Measurements from ENCODE around the gene FAXDC2. TPM values are rescaled to one million over a fixed set of nuclear protein-coding genes. Genes with fewer than 3 reads are reported as not detected.

FAXDC2 gene
- total RNA-seq, 1 donor from 2014 or later: 79.0 TPM

DNA sequence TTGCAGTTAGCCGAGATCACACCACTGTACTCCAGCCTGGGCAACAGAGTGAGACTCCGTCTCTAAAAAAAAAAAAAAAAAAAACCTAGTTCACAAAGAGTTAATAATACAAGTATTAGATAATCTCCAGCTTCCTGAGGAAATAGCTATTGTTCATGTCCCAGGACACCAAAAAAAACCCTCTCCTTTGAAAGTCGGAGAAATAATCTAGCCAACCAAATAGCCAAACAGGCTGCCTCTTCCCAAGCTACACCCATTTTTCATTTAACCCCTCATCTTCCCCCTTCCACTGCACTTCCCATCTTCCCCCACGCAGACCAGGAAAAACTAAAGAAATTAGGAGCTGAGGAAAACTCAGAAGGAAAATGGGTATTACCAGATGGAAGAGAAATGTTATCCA lies 31.6 kb upstream of the FAXDC2 start:
- DNase-seq: no peak

DNA sequence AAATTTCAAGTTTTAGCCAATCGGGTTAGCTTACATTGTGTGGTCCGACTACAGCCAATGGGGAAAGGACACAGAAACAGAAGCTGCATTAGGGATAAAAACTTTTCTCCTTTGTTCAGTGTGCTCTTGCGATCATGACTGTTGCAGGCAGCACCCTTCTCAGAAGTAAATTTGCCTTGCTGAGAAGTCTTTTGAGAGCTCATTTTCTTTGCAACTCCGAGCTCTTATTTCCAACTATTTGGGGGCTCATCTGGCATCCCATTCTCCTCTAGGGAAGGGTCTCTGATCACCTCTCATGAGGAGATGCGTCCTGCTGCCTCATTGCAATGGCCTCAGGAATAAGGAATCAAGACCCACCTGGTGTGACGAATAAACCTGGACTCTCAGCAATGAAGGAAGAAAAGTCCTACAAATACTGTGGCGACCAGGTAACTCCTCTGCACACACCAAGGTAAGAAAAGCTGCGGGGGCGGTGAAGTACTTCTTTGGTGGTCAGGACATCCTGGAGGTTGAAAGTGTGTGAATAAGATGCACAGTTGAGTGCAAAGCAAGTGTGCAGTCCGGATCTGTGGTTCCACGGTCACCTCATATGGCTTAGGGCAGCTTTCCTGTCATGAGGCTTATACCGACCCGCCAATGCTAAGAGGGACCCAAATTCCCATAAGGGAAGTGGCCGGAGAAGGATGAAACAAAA lies 28.4 kb upstream of the FAXDC2 start:
- H3K36me3 ChIP-seq: peaks cover 34% of the 10 kb centered on the region

More for the DNA sequence above, 31.6 kb upstream of the FAXDC2 start:
- peaks cover 8% of the 10 kb centered on the region for H3K36me3 ChIP-seq
- peak overlapping the region; percentile 53 for H3K27ac ChIP-seq
- peaks cover 28% of the 10 kb centered on the region for H3K9me3 ChIP-seq
- intact Hi-C loops (cut with DNase I): no loop called here
- TF ChIP-seq, protein P1, sequence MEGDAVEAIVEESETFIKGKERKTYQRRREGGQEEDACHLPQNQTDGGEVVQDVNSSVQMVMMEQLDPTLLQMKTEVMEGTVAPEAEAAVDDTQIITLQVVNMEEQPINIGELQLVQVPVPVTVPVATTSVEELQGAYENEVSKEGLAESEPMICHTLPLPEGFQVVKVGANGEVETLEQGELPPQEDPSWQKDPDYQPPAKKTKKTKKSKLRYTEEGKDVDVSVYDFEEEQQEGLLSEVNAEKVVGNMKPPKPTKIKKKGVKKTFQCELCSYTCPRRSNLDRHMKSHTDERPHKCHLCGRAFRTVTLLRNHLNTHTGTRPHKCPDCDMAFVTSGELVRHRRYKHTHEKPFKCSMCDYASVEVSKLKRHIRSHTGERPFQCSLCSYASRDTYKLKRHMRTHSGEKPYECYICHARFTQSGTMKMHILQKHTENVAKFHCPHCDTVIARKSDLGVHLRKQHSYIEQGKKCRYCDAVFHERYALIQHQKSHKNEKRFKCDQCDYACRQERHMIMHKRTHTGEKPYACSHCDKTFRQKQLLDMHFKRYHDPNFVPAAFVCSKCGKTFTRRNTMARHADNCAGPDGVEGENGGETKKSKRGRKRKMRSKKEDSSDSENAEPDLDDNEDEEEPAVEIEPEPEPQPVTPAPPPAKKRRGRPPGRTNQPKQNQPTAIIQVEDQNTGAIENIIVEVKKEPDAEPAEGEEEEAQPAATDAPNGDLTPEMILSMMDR (IDR thresholded peaks at IDR 0.05): no peak
- no peak overlapping the region for H3K4me3 ChIP-seq
- ATAC-seq: no peak
- no peaks in the 10 kb centered on the region for H3K27me3 ChIP-seq
- no peaks in the 10 kb centered on the region for H3K4me1 ChIP-seq

DNA sequence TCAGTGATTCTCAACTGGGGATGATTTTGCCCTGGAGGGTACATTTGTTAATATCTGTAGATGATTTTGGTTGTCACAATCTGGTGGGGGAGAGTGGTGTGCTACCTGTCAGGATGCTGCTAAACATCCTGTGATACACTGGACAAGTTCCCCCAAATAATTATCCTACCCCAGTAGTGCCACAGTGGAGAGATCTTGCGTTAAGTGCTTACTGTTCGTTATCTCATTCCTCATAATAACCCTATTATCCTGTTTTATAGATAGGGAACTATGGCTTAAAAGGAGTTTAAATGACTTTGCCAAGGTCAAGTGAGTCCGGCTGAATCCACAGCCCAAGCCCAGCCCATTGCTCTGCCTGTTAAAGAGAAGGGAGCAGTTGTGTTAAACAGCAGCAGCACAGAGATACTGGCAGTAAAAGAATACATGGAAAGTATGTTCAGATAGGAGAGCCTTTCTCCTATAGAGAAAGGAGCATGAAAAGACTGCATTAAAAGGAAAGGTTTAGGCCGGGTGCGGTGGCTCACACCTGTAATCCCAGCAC lies 23.5 kb upstream of the FAXDC2 start:
- no peak for ATAC-seq
- Histone ChIP-seq H3K36me3 (peaks cover 76% of the 10 kb centered on the region), H3K4me3 (no peak overlapping the region), H3K4me1 (peaks cover 13% of the 10 kb centered on the region), H3K27me3 (no peaks in the 10 kb centered on the region), H3K27ac (peak overlapping the region; percentile 55), H3K9me3 (peaks cover 2% of the 10 kb centered on the region)
- intact Hi-C loops (cut with DNase I): no loop called here
- TF ChIP-seq, protein P1 (IDR thresholded peaks at IDR 0.05): no peak
- DNase-seq: no peak

More for the DNA sequence above, 28.4 kb upstream of the FAXDC2 start:
- DNase-seq (no peak), ATAC-seq (no peak)
- intact Hi-C loops (cut with DNase I): no loop called here
- H3K4me1 ChIP-seq: no peaks in the 10 kb centered on the region
- TF ChIP-seq, protein P1 (IDR thresholded peaks at IDR 0.05): no peak
- no peaks in the 10 kb centered on the region for H3K27me3 ChIP-seq
- H3K9me3 ChIP-seq: peaks cover 7% of the 10 kb centered on the region
- H3K4me3 ChIP-seq: no peak overlapping the region
- no peak overlapping the region for H3K27ac ChIP-seq

DNA sequence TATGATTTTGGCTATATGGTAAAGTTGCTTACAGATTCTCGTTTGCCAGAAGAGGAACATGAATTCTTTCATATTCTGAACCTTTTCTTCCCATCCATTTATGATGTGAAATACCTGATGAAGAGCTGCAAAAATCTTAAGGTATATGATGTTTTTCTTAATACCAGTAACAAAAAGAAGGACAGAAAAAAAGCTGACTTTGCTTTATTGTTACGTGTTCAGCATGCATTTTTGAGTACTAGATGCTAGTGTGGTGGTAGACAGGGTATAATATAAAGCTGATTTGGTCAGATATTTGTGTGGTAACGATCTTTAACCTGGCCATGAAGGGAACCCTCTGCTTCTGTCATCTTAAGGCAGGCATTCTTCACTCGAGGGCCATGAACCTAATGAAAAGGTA lies 21.3 kb upstream of the FAXDC2 start:
- ATAC-seq (no peak), DNase-seq (no peak)
- Histone ChIP-seq H3K4me1 (peaks cover 13% of the 10 kb centered on the region), H3K36me3 (peaks cover 86% of the 10 kb centered on the region), H3K27me3 (no peaks in the 10 kb centered on the region), H3K4me3 (no peak overlapping the region), H3K27ac (no peak overlapping the region), H3K9me3 (no peaks in the 10 kb centered on the region)
- intact Hi-C loops (cut with DNase I): no loop called here
- TF ChIP-seq, protein P1 (IDR thresholded peaks at IDR 0.05): no peak

DNA sequence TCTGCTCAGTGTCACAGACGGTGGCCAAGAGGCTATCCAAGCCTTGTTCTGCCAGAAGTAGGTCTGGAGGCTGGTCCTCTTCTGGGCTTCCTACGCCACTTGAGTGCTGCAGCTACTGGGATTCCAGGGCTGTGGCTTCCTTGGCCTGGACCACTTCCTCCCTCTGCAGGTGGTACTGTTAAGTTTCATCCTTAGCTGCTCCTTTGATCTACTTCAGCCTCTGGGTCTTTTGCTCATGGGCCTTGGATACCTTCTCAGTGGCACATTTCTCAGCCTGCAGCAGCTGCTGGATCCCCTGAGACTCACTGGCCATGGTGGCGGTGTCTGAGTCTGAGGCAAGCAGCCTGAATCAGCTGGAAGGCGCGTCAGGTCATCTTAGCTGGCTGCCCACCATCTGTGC lies 18.3 kb upstream of the FAXDC2 start:
- Histone ChIP-seq H3K9me3 (no peaks in the 10 kb centered on the region), H3K36me3 (peaks cover 86% of the 10 kb centered on the region), H3K4me1 (peaks cover 26% of the 10 kb centered on the region), H3K27me3 (no peaks in the 10 kb centered on the region), H3K27ac (no peak overlapping the region), H3K4me3 (no peak overlapping the region)
- ATAC-seq: peak; percentile 78
- intact Hi-C loops (cut with DNase I): no loop called here
- TF ChIP-seq, protein P1 (IDR thresholded peaks at IDR 0.05): no peak
- DNase-seq: no peak

Measured in upper lobe of right lung (tissue), 1 donor.